ENCODE measurements around the gene CAMP.

GRCh38 chr3:48219543-48219942, 3.8 kb upstream of the CAMP start:
- TF ChIP-seq CTCF (IDR thresholded peaks at IDR 0.05) = no peak
- TF ChIP-seq POLR2A (IDR thresholded peaks at IDR 0.05) = no peak

Measured in sigmoid colon (tissue), 3 donors.